SH-SY5Y (cell line): ENCODE data around the gene FAM209A.

Source experiments
- GATA2 ChIP-seq: IDR thresholded peaks from 2 replicates; pipeline ENCODE4 v1.6.1; 2011; ENCODE audit warnings: mild to moderate bottlenecking, low read depth, low read length
- GATA3 ChIP-seq: IDR thresholded peaks from 2 replicates; pipeline ENCODE4 v1.6.1; 2011; ENCODE audit warnings: low read depth, mild to moderate bottlenecking, low read length, moderate library complexity

DNA sequence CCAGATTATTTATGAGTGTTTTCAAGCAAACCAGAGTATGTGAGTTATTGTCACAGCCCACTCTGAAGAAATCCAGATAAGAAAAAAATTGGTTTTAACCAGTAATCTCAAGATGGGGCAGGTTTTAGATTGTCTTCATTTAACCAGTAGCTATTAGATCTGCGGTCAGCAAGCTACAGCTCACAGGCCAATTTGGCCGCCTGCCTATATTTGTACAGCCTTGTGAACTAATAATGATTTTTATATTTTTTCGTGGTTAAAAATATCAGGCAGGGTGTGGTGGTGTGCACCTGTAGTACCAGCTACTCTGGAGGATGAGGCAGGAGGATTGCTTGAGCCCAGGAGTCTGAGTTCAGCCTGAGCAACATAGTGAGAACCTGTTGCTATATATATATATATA lies 13.5 kb downstream of the FAM209A start:
- no peak for TF ChIP-seq GATA3
- no peak for TF ChIP-seq GATA2
